ENCODE results near the gene SPAG8. TPM values are rescaled to one million over a fixed set of nuclear protein-coding genes. Genes with fewer than 3 reads are reported as not detected.
A peak's percentile ranks its signal among the peaks of the same experiment; 100 is the strongest.

SPAG8 gene
- polyA plus RNA-seq, 1 donor (not counting 4 experiments of a cell fraction or from before 2014, with no cell fraction given) = 0.08 TPM

- DNase-seq (ENCODE audit: low read depth, low spot score) = no peak
- H3K9me1 ChIP-seq (ENCODE audit: control insufficient read depth, extremely low read depth, insufficient read depth, low read length) = no peaks in the 10 kb centered on the region
- FAIRE-seq = peak; percentile 75
- no peak overlapping the region for H3K4me2 ChIP-seq (ENCODE audit: control insufficient read depth, extremely low read depth, insufficient read depth, low read depth, low read length)
- H3K9ac ChIP-seq (ENCODE audit: control insufficient read depth, extremely low read depth, insufficient read depth, low read length) = no peak overlapping the region
- H3K27me3 ChIP-seq (ENCODE audit: control insufficient read depth, extremely low read depth, insufficient read depth, low read length) = no peaks in the 10 kb centered on the region
- H3K9me3 ChIP-seq (ENCODE audit: control insufficient read depth, low read depth, low read length) = no peaks in the 10 kb centered on the region
- dilution Hi-C loops (cut with MboI; ENCODE audit: extremely low pct_ligation_motif_present, low sequenced_read_pairs) = no loop called here
- H3K4me1 ChIP-seq (ENCODE audit: control insufficient read depth, extremely low read depth, insufficient read depth, low read length) = peaks cover 22% of the 10 kb centered on the region
- H3K27ac ChIP-seq (ENCODE audit: control insufficient read depth, insufficient read depth, low read length) = no peak overlapping the region
- no peak overlapping the region for H2AFZ ChIP-seq (ENCODE audit: control insufficient read depth, low read length)
- no peak overlapping the region for H3K4me3 ChIP-seq (ENCODE audit: control insufficient read depth in 2 of 3, extremely low read depth in 1 of 3, insufficient read depth in 2 of 3, low read depth in 1 of 3, low read length in 3 of 3)
- TF ChIP-seq CTCF (optimal IDR thresholded peaks at IDR 0.05 in 1 of 3, IDR thresholded peaks at IDR 0.05 in 1 of 3, conservative IDR thresholded peaks at IDR 0.05 in 1 of 3; ENCODE audit: extremely low read depth in 1 of 3, insufficient read depth in 2 of 3, low read length in 3 of 3) (no peak), EZH2 (IDR thresholded peaks at IDR 0.05; ENCODE audit: low read length) (no peak)
- H3K36me3 ChIP-seq (ENCODE audit: control insufficient read depth in 2 of 2, extremely low read depth in 1 of 2, insufficient read depth in 2 of 2, low read length in 2 of 2) = no peaks in the 10 kb centered on the region
- H4K20me1 ChIP-seq (ENCODE audit: control insufficient read depth, extremely low read depth, insufficient read depth, low read length) = no peaks in the 10 kb centered on the region
- no peaks in the 10 kb centered on the region for H3K79me2 ChIP-seq (ENCODE audit: control insufficient read depth, insufficient read depth, low read length)
These were observed 16.4 kb downstream of the SPAG8 start for GRCh38 chr9:35795695-35796094.

GRCh38 chr9:35793461-35793860, 18.6 kb downstream of the SPAG8 start:
- H3K27ac ChIP-seq (ENCODE audit: control insufficient read depth, insufficient read depth, low read length) = no peak overlapping the region
- H3K9me3 ChIP-seq (ENCODE audit: control insufficient read depth, low read depth, low read length) = no peaks in the 10 kb centered on the region
- H2AFZ ChIP-seq (ENCODE audit: control insufficient read depth, low read length) = no peak overlapping the region
- no peaks in the 10 kb centered on the region for H3K9me1 ChIP-seq (ENCODE audit: control insufficient read depth, extremely low read depth, insufficient read depth, low read length)
- H3K9ac ChIP-seq (ENCODE audit: control insufficient read depth, extremely low read depth, insufficient read depth, low read length) = no peak overlapping the region
- dilution Hi-C loops (cut with MboI; ENCODE audit: extremely low pct_ligation_motif_present, low sequenced_read_pairs) = no loop called here
- TF ChIP-seq EZH2 (IDR thresholded peaks at IDR 0.05; ENCODE audit: low read length) (no peak), CTCF (optimal IDR thresholded peaks at IDR 0.05 in 1 of 3, IDR thresholded peaks at IDR 0.05 in 1 of 3, conservative IDR thresholded peaks at IDR 0.05 in 1 of 3; ENCODE audit: extremely low read depth in 1 of 3, insufficient read depth in 2 of 3, low read length in 3 of 3) (no peak)
- no peaks in the 10 kb centered on the region for H4K20me1 ChIP-seq (ENCODE audit: control insufficient read depth, extremely low read depth, insufficient read depth, low read length)
- H3K79me2 ChIP-seq (ENCODE audit: control insufficient read depth, insufficient read depth, low read length) = no peaks in the 10 kb centered on the region
- no peaks in the 10 kb centered on the region for H3K27me3 ChIP-seq (ENCODE audit: control insufficient read depth, extremely low read depth, insufficient read depth, low read length)
- FAIRE-seq = no peak
- no peak overlapping the region for H3K4me2 ChIP-seq (ENCODE audit: control insufficient read depth, extremely low read depth, insufficient read depth, low read depth, low read length)
- DNase-seq (ENCODE audit: low read depth, low spot score) = no peak
- H3K4me3 ChIP-seq (ENCODE audit: control insufficient read depth in 2 of 3, extremely low read depth in 1 of 3, insufficient read depth in 2 of 3, low read depth in 1 of 3, low read length in 3 of 3) = no peak overlapping the region
- peaks cover 14% of the 10 kb centered on the region for H3K4me1 ChIP-seq (ENCODE audit: control insufficient read depth, extremely low read depth, insufficient read depth, low read length)
- H3K36me3 ChIP-seq (ENCODE audit: control insufficient read depth in 2 of 2, extremely low read depth in 1 of 2, insufficient read depth in 2 of 2, low read length in 2 of 2) = no peaks in the 10 kb centered on the region

Data from keratinocyte (primary cell).